ENCODE data around the gene SLPI. TPM values are rescaled to one million over a fixed set of nuclear protein-coding genes. Genes with fewer than 3 reads are reported as not detected.

Gene SLPI
- total and polyA plus RNA-seq, 4 donors: 451 to 8,409 (median 1,806) TPM

DNA sequence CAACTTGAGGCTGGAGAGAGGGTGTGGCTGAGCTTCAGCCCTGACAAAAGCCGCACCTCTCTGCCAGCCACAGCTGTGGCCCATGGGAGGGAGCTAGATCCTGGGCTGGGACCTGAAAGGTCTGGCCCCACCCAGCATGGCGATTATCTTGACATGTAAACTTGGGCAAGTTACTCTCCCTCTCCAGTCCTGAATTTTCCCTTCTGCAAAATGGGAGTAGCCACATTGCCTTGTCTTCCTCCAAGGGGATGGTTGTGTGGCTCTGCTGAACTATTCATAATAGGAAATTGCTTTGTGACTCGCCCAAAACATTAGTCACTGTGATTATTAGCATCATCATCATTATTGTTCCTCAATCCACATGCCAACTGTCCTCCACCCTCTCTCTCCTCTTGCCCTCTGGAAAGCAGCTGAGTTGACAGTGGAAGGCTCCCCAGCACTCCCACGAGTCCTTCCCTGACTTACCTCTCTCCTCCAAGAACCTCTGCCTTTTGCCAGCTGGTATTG lies 29.2 kb upstream of the SLPI start:
- H3K4me1 ChIP-seq (ENCODE audit: control insufficient read depth in 5 of 5, insufficient read depth in 5 of 5, low read length in 5 of 5): no peaks in the 10 kb centered on the region
- H3K9ac ChIP-seq (ENCODE audit: insufficient read depth in 1 of 2, low read length in 2 of 2): no peak overlapping the region
- H3K27ac ChIP-seq (ENCODE audit: low read depth in 1 of 2, low read length in 1 of 2): no peak overlapping the region
- H3K36me3 ChIP-seq (ENCODE audit: control insufficient read depth in 4 of 4, insufficient read depth in 4 of 4, low read length in 4 of 4): no peaks in the 10 kb centered on the region
- 55 to 59% methylated on average over 4 of the region's 4 CpGs for WGBS, 2 donors
- H3K27me3 ChIP-seq (ENCODE audit: control insufficient read depth in 3 of 3, insufficient read depth in 3 of 3, low read length in 2 of 3): peaks cover 0 to 12% (median 0%) of the 10 kb centered on the region in 3 donors
- no peak overlapping the region for H3K4me3 ChIP-seq
- no peaks in the 10 kb centered on the region for H3K9me3 ChIP-seq (ENCODE audit: control insufficient read depth in 4 of 4, insufficient read depth in 3 of 4, low read length in 3 of 4)
- DNase-seq: no peak
- TF ChIP-seq, protein P1, sequence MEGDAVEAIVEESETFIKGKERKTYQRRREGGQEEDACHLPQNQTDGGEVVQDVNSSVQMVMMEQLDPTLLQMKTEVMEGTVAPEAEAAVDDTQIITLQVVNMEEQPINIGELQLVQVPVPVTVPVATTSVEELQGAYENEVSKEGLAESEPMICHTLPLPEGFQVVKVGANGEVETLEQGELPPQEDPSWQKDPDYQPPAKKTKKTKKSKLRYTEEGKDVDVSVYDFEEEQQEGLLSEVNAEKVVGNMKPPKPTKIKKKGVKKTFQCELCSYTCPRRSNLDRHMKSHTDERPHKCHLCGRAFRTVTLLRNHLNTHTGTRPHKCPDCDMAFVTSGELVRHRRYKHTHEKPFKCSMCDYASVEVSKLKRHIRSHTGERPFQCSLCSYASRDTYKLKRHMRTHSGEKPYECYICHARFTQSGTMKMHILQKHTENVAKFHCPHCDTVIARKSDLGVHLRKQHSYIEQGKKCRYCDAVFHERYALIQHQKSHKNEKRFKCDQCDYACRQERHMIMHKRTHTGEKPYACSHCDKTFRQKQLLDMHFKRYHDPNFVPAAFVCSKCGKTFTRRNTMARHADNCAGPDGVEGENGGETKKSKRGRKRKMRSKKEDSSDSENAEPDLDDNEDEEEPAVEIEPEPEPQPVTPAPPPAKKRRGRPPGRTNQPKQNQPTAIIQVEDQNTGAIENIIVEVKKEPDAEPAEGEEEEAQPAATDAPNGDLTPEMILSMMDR (IDR thresholded peaks at IDR 0.05; ENCODE audit: control extremely low read depth, extremely low read depth): no peak
- no peak for ATAC-seq (ENCODE audit: insufficient read depth, low FRiP score)

DNA sequence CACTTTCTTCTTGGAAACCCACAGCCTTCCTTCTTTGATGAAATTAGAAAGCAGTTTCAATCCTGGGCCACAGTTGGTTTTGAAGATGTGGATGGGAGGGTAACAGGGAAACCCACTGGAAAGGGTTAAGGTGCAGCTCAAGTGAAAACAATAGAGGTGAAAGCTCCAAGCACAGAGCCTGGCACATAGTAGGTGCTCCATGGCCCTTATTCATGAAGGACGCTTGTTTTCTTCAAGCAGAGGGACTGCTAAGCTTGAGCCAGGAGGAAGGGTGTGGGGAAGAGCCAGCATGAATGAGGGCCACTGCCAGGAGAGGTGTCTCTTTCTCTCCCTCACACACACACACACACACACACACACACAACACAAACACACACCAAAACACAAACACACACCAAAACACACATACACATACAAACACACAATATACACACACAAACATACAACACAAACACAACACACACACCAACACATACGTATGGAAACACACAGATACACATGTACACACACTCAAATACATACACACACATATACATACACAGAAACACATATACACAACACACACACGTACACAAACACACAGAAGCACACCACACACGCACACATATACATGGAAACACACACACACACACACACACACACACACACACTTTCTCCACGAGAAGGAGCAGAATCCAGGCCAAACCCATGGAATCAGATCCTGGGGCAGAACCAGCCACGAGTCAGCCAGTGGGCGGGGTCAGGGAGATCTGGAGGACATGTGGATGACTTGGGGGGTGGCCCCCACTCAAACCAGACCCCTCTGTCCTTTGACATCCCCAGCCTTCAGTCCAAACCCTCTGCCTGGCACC lies 28.6 kb upstream of the SLPI start:
- Histone ChIP-seq H3K4me1 (ENCODE audit: control insufficient read depth in 5 of 5, insufficient read depth in 5 of 5, low read length in 5 of 5) (no peaks in the 10 kb centered on the region), H3K27ac (ENCODE audit: low read depth in 1 of 2, low read length in 1 of 2) (no peak overlapping the region), H3K36me3 (ENCODE audit: control insufficient read depth in 4 of 4, insufficient read depth in 4 of 4, low read length in 4 of 4) (no peaks in the 10 kb centered on the region), H3K4me3 (no peak overlapping the region), H3K27me3 (ENCODE audit: control insufficient read depth in 3 of 3, insufficient read depth in 3 of 3, low read length in 2 of 3) (peaks cover 0 to 12% (median 0%) of the 10 kb centered on the region in 3 donors), H3K9me3 (ENCODE audit: control insufficient read depth in 4 of 4, insufficient read depth in 3 of 4, low read length in 3 of 4) (no peaks in the 10 kb centered on the region), H3K9ac (ENCODE audit: insufficient read depth in 1 of 2, low read length in 2 of 2) (no peak overlapping the region)
- TF ChIP-seq, protein P1 (IDR thresholded peaks at IDR 0.05; ENCODE audit: control extremely low read depth, extremely low read depth): no peak
- WGBS, 2 donors: 78 to 85% methylated on average over 7 of the region's 7 CpGs
- no peak for DNase-seq
- ATAC-seq (ENCODE audit: insufficient read depth, low FRiP score): no peak

DNA sequence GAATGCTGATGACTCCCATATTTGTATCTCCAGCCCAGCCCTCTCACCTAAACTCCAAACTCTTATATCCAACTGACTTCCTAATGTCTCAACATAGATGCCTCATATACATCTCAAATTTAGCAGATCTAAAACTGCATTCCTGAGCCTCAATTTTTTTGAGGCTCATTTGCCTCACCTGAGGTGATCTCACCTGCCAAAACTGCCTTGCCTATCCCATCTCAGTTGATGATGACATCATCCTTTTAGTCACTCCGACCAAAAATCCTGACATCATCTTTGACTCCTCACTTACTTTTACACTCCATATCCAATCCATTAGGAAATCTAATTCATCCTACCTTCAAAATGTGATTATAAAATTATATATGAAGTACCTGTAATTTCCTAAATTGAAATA lies 25.6 kb upstream of the SLPI start:
- ATAC-seq (ENCODE audit: insufficient read depth, low FRiP score) (no peak), DNase-seq (no peak)
- H3K27me3 ChIP-seq (ENCODE audit: control insufficient read depth in 3 of 3, insufficient read depth in 3 of 3, low read length in 2 of 3): peaks cover 0 to 9% (median 0%) of the 10 kb centered on the region in 3 donors
- H3K27ac ChIP-seq (ENCODE audit: low read depth in 1 of 2, low read length in 1 of 2): no peak overlapping the region
- TF ChIP-seq, protein P1 (IDR thresholded peaks at IDR 0.05; ENCODE audit: control extremely low read depth, extremely low read depth): no peak
- H3K4me3 ChIP-seq: no peak overlapping the region
- H3K9ac ChIP-seq (ENCODE audit: insufficient read depth in 1 of 2, low read length in 2 of 2): no peak overlapping the region
- H3K36me3 ChIP-seq (ENCODE audit: control insufficient read depth in 4 of 4, insufficient read depth in 4 of 4, low read length in 4 of 4): no peaks in the 10 kb centered on the region
- H3K4me1 ChIP-seq (ENCODE audit: control insufficient read depth in 5 of 5, insufficient read depth in 5 of 5, low read length in 5 of 5): no peaks in the 10 kb centered on the region
- no peaks in the 10 kb centered on the region for H3K9me3 ChIP-seq (ENCODE audit: control insufficient read depth in 4 of 4, insufficient read depth in 3 of 4, low read length in 3 of 4)
- WGBS, 2 donors: 91 to 92% methylated on average over 1 of the region's 1 CpG
